GM21367 (cell line): ENCODE results near the gene INHA.

ENCODE experiments used
- ATAC-seq: cut with Tn5 transposase; IDR thresholded peaks from one replicate; pipeline ENCODE4 v1.9.1; 2021; ENCODE audit not compliant: unreplicated experiment

Gene INHA

GRCh38 chr2:219608399-219608964, 36.4 kb downstream of the INHA start:
- no peak for ATAC-seq

- no peak for ATAC-seq
These were observed 37.1 kb downstream of the INHA start for GRCh38 chr2:219609149-219609750.

GRCh38 chr2:219611306-219611705, 39.2 kb downstream of the INHA start:
- ATAC-seq: no peak

GRCh38 chr2:219611866-219612576, 39.9 kb downstream of the INHA start:
- no peak for ATAC-seq

GRCh38 chr2:219612577-219613286, 40.6 kb downstream of the INHA start:
- ATAC-seq: peak; percentile 47

GRCh38 chr2:219613461-219614070, 41.5 kb downstream of the INHA start:
- ATAC-seq: no peak

GRCh38 chr2:219614076-219614860, 42.2 kb downstream of the INHA start:
- ATAC-seq: no peak

GRCh38 chr2:219615036-219615435, 42.9 kb downstream of the INHA start:
- no peak for ATAC-seq

GRCh38 chr2:219615894-219616293, 43.8 kb downstream of the INHA start:
- no peak for ATAC-seq

- no peak for ATAC-seq
These were observed 44.4 kb downstream of the INHA start for GRCh38 chr2:219616550-219616949.

GRCh38 chr2:219618733-219619122, 46.6 kb downstream of the INHA start:
- no peak for ATAC-seq

GRCh38 chr2:219619235-219619634, 47.1 kb downstream of the INHA start:
- no peak for ATAC-seq

GRCh38 chr2:219620546-219620945, 48.4 kb downstream of the INHA start:
- ATAC-seq: no peak

- ATAC-seq: no peak
These were observed 49.8 kb downstream of the INHA start for GRCh38 chr2:219621935-219622334.

GRCh38 chr2:219622472-219622871, 50.4 kb downstream of the INHA start:
- no peak for ATAC-seq

- no peak for ATAC-seq
These were observed 52.5 kb downstream of the INHA start for GRCh38 chr2:219624565-219624964.

GRCh38 chr2:219625179-219625578, 53.1 kb downstream of the INHA start:
- no peak for ATAC-seq
